Esophagus (tissue), 2 donors: ENCODE measurements around the gene KRTAP13-2. TPM values are rescaled to one million over a fixed set of nuclear protein-coding genes. Genes with fewer than 3 reads are reported as not detected.

ENCODE experiments used
- H3K27ac ChIP-seq, 2 donors: one replicate each; pipeline ENCODE4 v1.5.1; 2013; ENCODE audit warnings: low read depth in 2 of 2, mild to moderate bottlenecking in 2 of 2, inconsistent platforms in 1 of 2, low read length in 1 of 2, moderate library complexity in 1 of 2
- H3K27me3 ChIP-seq, 2 donors: one replicate each; pipeline ENCODE4 v1.6.1; 2013; ENCODE audit warnings: low read length in 2 of 2, control low read depth in 1 of 2, mild to moderate bottlenecking in 1 of 2; ENCODE audit not compliant: insufficient read depth in 2 of 2, control insufficient read depth in 1 of 2
- H3K36me3 ChIP-seq, 2 donors: one replicate each; pipeline ENCODE4 v1.6.1; 2013; ENCODE audit warnings: low read length in 1 of 2; ENCODE audit not compliant: control insufficient read depth in 2 of 2, insufficient read depth in 2 of 2
- H3K4me1 ChIP-seq, 2 donors: one replicate each; pipeline ENCODE4 v1.6.1; 2013; ENCODE audit warnings: low read length in 1 of 2; ENCODE audit not compliant: control insufficient read depth in 2 of 2, insufficient read depth in 2 of 2
- H3K4me3 ChIP-seq, 2 donors: one replicate each; pipeline ENCODE4 v1.5.1; 2013; ENCODE audit warnings: low read length in 2 of 2, mild to moderate bottlenecking in 2 of 2, low read depth in 1 of 2, moderate library complexity in 1 of 2
- H3K9me3 ChIP-seq, 2 donors: one replicate each; pipeline ENCODE4 v1.6.1; 2013; ENCODE audit warnings: mild to moderate bottlenecking in 2 of 2, low read depth in 1 of 2, low read length in 1 of 2, moderate library complexity in 1 of 2; ENCODE audit not compliant: control insufficient read depth in 2 of 2, insufficient read depth in 1 of 2
- WGBS, 2 donors: extraction: QIAGEN DNeasy Blood & Tissue Kit; methylation state at CpG; one replicate each; pipeline ENCODE4 v1.1.7; 2013; 5-methylcytosine and 5-hydroxymethylcytosine counted together
- polyA plus RNA-seq, 2 donors: library from polyadenylated mRNA; stranded (reverse); fragments of 200-250 nt; gene quantifications; one replicate each; pipeline ENCODE4 v1.2.3, GENCODE V29; 2013
- donor health status: healthy with polysubstance abuse.
- donor health status: Bipolar disorder and iron deficiency.

The KRTAP13-2 gene, protein sequence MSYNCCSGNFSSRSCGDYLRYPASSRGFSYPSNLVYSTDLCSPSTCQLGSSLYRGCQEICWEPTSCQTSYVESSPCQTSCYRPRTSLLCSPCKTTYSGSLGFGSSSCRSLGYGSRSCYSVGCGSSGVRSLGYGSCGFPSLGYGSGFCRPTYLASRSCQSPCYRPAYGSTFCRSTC
- polyA plus RNA-seq, result not detected

DNA sequence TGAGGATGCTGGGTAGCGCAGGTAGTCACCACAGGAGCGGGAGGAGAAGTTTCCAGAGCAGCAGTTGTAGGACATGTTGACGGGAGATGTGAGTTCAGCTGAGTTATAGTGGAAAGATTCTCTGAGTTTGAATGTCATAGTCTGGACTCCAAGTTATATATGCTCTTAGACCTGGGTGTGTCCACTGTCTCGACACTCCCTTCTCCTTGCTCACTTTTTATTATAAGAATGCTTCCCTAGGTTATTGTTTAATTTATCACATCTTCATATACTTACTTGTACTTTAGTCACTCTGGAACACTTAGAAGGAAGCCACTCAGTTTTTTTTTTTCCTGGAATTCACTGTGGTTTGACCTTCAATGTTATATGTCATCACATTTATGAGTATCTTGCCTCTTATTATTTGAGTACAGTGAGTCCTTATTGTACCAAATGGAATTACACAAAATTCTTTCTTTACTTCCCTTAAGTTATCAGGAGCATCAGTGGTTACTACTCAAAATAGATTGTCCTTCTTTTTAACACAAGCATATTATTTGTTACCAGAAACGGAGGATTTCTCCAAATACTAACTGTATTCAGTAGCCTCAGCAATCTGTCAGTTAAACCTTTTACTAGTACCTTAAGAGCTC is at the start of gene KRTAP13-2:
Gene KRTAP13-2 (minus strand): TSS at position 133 of the 632 bp plus-strand sequence. CDS start 58 bp downstream, at position 75.
- Histone ChIP-seq H3K9me3 (no peaks in the 10 kb centered on the region), H3K27me3 (no peaks in the 10 kb centered on the region), H3K27ac (no peak within 1 kb of the TSS), H3K4me3 (no peak within 1 kb of the TSS), H3K36me3 (no peaks in the 10 kb centered on the region), H3K4me1 (no peaks in the 10 kb centered on the region)
- WGBS, 2 donors, result 77 to 83% methylated on average over 5 of the region's 5 CpGs

DNA sequence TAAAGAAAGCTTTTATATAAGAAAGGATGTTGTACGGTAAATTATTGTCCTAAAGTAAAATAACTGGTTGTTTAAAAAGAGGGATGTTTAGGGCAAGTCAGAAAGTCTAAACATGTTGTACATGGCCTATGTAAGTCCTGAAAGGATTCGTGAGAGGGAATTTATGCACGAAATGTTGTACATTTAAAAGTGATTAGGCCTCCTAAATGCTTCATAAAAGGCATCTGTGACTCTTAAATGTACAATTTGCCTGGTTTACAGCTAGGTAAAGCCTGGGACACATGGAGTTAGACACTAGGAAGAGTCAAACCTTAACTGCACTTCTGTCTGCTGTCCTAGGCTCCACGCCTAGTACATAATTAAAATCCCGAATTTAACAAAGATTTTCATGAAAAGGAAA is 43.9 kb upstream of the KRTAP13-2 start:
- 70 to 81% methylated on average over 5 of the region's 5 CpGs for WGBS, 2 donors

DNA sequence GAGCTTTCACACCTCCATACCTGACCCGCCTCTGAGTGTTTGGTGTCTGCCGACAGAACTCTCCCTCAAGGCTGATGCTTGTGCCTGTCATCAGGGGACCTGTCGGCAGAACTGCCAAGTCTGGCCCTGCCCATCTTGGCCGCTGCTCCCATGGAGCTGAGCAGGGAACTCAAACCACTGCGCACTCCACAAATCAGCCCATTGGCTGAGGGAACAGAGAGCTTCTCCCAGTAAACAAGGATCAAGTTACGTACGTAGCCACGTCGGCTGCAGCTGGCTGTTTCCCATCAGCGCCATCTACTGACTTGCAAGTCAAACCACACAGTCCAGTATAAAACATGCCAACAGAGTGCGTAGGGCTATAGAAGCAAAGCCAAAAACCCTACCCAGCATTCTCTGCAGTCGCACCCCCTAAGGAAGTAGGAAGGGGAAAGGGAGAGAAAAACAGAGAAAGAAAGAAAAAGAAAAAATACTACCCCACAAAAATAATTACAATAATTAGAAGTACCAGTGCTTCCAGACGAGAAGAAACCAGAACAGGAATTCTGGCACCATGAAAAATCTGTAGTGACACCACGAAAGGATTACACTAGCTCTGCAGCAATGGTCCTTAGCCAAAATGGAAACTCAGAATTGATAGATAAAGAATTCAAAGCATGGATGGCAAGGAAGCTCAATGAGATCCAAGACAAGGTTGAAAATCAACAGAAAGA is 36.9 kb upstream of the KRTAP13-2 start:
- Histone ChIP-seq H3K36me3 (no peaks in the 10 kb centered on the region), H3K4me3 (no peak overlapping the region), H3K27ac (no peak overlapping the region), H3K4me1 (peaks cover 0 to 2% of the 10 kb centered on the region in 2 donors), H3K27me3 (no peaks in the 10 kb centered on the region), H3K9me3 (peaks cover 0 to 4% of the 10 kb centered on the region in 2 donors)
- WGBS, 2 donors, result 33 to 36% methylated on average over 14 of the region's 14 CpGs

More for the DNA sequence above, 43.9 kb upstream of the KRTAP13-2 start:
- H3K4me1 ChIP-seq, result no peaks in the 10 kb centered on the region
- H3K4me3 ChIP-seq, result no peak overlapping the region
- H3K36me3 ChIP-seq, result no peaks in the 10 kb centered on the region
- H3K27me3 ChIP-seq, result no peaks in the 10 kb centered on the region
- no peak overlapping the region for H3K27ac ChIP-seq
- no peaks in the 10 kb centered on the region for H3K9me3 ChIP-seq

DNA sequence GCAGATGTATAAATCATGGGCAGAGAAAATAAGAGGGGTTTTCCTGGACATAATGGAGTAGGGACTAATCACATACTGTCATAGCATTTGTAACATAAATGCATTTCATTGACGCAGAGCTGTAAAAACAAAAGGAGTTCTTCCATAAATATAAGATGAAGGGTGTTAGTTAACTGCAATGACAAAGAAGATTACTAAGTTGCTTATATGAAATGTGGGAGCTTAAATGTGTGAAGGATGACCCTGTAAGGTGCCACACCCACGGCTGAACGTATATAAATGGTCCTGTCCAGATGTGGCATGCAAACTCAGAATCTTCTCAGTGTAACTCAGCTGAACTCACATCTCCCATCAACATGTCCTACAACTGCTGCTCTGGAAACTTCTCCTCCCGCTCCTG is 23.7 kb upstream of the KRTAP13-2 start, which contains the start of gene KRTAP13-1:
Gene KRTAP13-1 (plus strand): TSS at position 301 of the 400 bp plus-strand sequence. CDS start 56 bp downstream, at position 357.
- no peaks in the 10 kb centered on the region for H3K27me3 ChIP-seq
- no peak within 1 kb of the TSS for H3K4me3 ChIP-seq
- peaks cover 0 to 3% of the 10 kb centered on the region in 2 donors for H3K9me3 ChIP-seq
- WGBS, 2 donors, result 61 to 65% methylated on average over 4 of the region's 4 CpGs
- no peaks in the 10 kb centered on the region for H3K36me3 ChIP-seq
- no peak within 1 kb of the TSS for H3K27ac ChIP-seq
- H3K4me1 ChIP-seq, result no peaks in the 10 kb centered on the region

DNA sequence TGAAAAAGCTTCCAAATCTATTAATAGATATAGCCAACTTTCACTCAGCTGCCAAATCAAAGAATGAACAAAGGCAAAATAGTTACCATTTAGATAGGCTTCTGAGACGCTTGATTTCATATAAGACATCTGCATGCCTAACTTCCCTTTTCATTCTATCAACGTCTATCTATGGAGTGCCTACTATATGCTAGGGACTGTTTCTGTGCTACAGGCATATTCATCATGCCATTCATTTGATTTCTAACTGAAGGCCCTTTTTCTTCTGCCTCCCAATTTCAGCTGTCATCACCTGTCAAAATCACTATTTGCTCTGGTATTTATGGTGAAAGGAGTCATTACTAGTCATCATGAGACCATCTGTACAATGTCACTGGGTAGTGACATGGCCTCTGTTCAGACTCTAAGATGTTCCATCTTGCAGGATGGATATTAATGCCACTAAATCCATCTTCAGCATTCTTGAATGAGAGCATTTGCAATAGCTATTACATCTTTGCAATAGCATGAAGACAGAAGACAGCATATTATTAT is 19.5 kb upstream of the KRTAP13-2 start:
- no peaks in the 10 kb centered on the region for H3K27me3 ChIP-seq
- WGBS, 2 donors, result 54 to 55% methylated on average over 2 of the region's 2 CpGs
- H3K4me1 ChIP-seq, result no peaks in the 10 kb centered on the region
- H3K4me3 ChIP-seq, result no peak overlapping the region
- no peaks in the 10 kb centered on the region for H3K36me3 ChIP-seq
- no peak overlapping the region for H3K27ac ChIP-seq
- H3K9me3 ChIP-seq, result peaks cover 0 to 3% of the 10 kb centered on the region in 2 donors

DNA sequence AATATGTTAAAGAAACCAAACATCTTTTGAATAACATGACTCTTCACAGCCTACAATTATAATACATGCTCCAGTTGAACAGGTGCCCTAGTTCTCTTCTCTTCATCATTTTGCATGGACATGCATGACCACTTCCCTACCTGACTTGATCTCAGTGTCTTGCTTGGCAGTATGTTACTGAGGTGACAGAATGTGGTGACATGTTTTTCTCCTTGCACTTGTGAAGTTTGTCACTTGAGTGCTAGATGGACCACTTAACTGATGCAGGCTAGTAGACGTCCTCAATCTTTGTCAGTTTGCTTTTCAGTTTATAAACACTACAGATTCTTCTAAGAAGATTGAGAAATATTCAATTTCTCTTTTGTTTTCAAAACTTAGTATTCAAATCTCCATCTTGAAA is 10.1 kb upstream of the KRTAP13-2 start:
- WGBS, 2 donors, result 40 to 50% methylated on average over 1 of the region's 1 CpG
- Histone ChIP-seq H3K36me3 (no peaks in the 10 kb centered on the region), H3K27ac (no peak overlapping the region), H3K4me3 (no peak overlapping the region), H3K9me3 (no peaks in the 10 kb centered on the region), H3K27me3 (no peaks in the 10 kb centered on the region), H3K4me1 (no peaks in the 10 kb centered on the region)

DNA sequence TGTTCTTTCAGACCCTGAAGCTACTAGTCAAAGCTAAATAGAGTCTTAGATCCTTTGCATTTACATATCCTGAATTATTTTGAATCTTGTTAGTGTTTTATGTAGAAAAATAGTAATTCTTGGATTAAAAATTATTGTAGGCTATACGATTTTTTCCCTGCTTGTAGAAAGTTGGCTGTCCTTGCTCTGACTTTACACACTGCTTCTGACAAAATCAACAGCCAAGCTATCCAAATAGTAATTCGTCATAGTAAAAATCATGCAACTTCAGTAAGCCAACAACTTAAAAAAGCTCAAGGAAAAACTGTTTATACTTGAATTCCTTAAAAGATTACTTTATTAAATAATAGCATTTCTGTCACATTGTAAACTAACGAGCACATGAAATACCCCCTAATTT is 16.2 kb downstream of the KRTAP13-2 start:
- H3K27me3 ChIP-seq, result no peaks in the 10 kb centered on the region
- H3K4me3 ChIP-seq, result no peak overlapping the region
- no peaks in the 10 kb centered on the region for H3K36me3 ChIP-seq
- no peaks in the 10 kb centered on the region for H3K4me1 ChIP-seq
- WGBS, 2 donors, result 40 to 46% methylated on average over 3 of the region's 3 CpGs
- H3K9me3 ChIP-seq, result no peaks in the 10 kb centered on the region
- no peak overlapping the region for H3K27ac ChIP-seq

DNA sequence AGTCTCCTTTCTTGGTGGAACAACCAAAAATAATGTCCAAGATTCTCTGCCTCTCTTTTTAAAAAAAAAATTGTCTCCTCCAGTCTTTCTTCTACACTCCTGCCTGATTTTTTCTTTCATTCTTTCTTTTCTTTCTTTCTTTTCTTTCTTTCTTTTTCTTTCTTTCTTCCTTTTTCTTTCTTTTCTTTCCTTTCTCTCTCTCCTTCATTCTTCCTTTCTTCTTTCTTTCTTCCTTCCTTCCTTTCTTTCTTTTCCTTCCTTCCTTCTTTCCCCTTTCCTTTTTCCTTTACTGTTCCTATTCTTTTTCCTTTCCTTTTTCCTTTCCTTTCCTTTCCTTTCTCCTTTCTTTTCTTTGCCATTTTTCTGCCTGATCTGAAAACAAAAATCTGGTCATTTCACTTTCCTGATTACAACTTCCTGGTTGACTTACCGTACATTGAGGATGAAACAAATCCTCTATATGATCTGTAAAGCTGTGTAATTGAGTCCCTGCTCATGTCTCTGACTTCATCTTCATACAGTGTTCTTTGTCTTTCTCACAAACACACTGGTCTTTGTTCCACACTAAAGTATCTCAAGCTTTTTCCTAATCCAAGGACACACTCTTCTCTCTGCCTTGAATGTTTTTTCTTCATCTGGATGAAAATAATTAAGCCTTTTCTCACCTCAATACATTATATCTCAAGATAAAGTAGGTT is 17.6 kb downstream of the KRTAP13-2 start:
- no peak overlapping the region for H3K4me3 ChIP-seq
- no peak overlapping the region for H3K27ac ChIP-seq
- WGBS, 2 donors, result 63 to 80% methylated on average over 1 of the region's 1 CpG
- H3K4me1 ChIP-seq, result no peaks in the 10 kb centered on the region
- no peaks in the 10 kb centered on the region for H3K36me3 ChIP-seq
- H3K9me3 ChIP-seq, result no peaks in the 10 kb centered on the region
- no peaks in the 10 kb centered on the region for H3K27me3 ChIP-seq

DNA sequence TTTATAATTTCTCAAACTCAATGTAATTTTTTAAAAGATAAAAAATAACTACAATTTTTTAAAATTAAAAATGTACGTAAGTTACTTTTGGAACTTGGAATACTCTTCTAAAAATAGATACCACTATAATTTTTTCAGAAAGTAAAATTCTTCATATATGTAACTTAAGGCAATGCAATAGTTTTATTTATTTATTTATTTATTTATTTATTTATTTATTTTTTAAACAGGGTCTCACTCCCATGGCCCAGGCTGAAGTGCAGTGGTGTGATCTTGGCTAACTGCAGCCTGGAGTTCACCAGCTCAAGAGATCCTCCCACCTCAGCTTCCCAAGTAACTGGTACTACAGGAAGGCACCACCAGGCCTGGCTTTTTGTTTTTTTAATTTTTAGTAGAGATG is 20.5 kb downstream of the KRTAP13-2 start:
- Histone ChIP-seq H3K9me3 (no peaks in the 10 kb centered on the region), H3K27ac (no peak overlapping the region), H3K27me3 (no peaks in the 10 kb centered on the region), H3K4me1 (no peaks in the 10 kb centered on the region), H3K36me3 (no peaks in the 10 kb centered on the region), H3K4me3 (no peak overlapping the region)
- 93 to 94% methylated on average over 1 of the region's 1 CpG for WGBS, 2 donors
